Measurements from ENCODE around the gene TEAD1.

GRCh38 chr11:12822392-12823022, 148.3 kb downstream of the TEAD1 start:
- TF ChIP-seq CTCF (IDR thresholded peaks at IDR 0.05), result no peak
- TF ChIP-seq POLR2A (IDR thresholded peaks at IDR 0.05), result no peak
